ENCODE results near the gene OR5M10.

OR5M10 gene

GRCh38 chr11:56533054-56533740, 44.3 kb downstream of the OR5M10 start:
- H3K27ac ChIP-seq (ENCODE audit: low read length): no peak overlapping the region
- no peak for TF ChIP-seq EZH2phosphoT487 (IDR thresholded peaks at IDR 0.05; ENCODE audit: low read depth)
- TF ChIP-seq CTCF (IDR thresholded peaks at IDR 0.05; ENCODE audit: low read depth, low read length): no peak

GRCh38 chr11:56531856-56532255, 45.7 kb downstream of the OR5M10 start:
- no peak overlapping the region for H2AFZ ChIP-seq (ENCODE audit: low read depth, low read length)
- no peaks in the 10 kb centered on the region for H3K4me1 ChIP-seq (ENCODE audit: low read length)
- no peak overlapping the region for H3K9ac ChIP-seq (ENCODE audit: low read length)
- H3K36me3 ChIP-seq (replicated peaks; ENCODE audit: low read depth, low read length): no peaks in the 10 kb centered on the region
- H3K79me2 ChIP-seq (ENCODE audit: low read length): no peaks in the 10 kb centered on the region
- no peak overlapping the region for H3K4me2 ChIP-seq (ENCODE audit: low read length)
- H4K20me1 ChIP-seq (ENCODE audit: insufficient read depth, low read length): no peaks in the 10 kb centered on the region
- H3K4me3 ChIP-seq (ENCODE audit: low read length): no peak overlapping the region
- no peaks in the 10 kb centered on the region for H3K9me3 ChIP-seq (ENCODE audit: insufficient read depth, low read length)
- H3K27me3 ChIP-seq (ENCODE audit: low read depth, low read length): no peaks in the 10 kb centered on the region
- no peak overlapping the region for H3K27ac ChIP-seq (ENCODE audit: low read length)
- TF ChIP-seq EZH2phosphoT487 (IDR thresholded peaks at IDR 0.05; ENCODE audit: low read depth): no peak
- TF ChIP-seq CTCF (IDR thresholded peaks at IDR 0.05; ENCODE audit: low read depth, low read length): no peak

More at GRCh38 chr11:56533054-56533740, 44.3 kb downstream of the OR5M10 start:
- Histone ChIP-seq H2AFZ (ENCODE audit: low read depth, low read length) (no peak overlapping the region), H4K20me1 (ENCODE audit: insufficient read depth, low read length) (no peaks in the 10 kb centered on the region), H3K9ac (ENCODE audit: low read length) (no peak overlapping the region), H3K9me3 (ENCODE audit: insufficient read depth, low read length) (no peaks in the 10 kb centered on the region), H3K27me3 (ENCODE audit: low read depth, low read length) (no peaks in the 10 kb centered on the region), H3K4me3 (ENCODE audit: low read length) (no peak overlapping the region), H3K36me3 (replicated peaks; ENCODE audit: low read depth, low read length) (no peaks in the 10 kb centered on the region), H3K4me2 (ENCODE audit: low read length) (no peak overlapping the region), H3K79me2 (ENCODE audit: low read length) (no peaks in the 10 kb centered on the region), H3K4me1 (ENCODE audit: low read length) (no peaks in the 10 kb centered on the region)

All from OCI-LY3 (cell line).